COLO668 (cell line): ENCODE measurements around the gene LYVE1.
"Not testable (repeated sequence)": the region's sequence is repeated elsewhere in the genome, so short reads cannot be mapped to it uniquely, and the experiment has no call there.

Source experiments
- DNase-seq: peaks from one replicate; lab custom pipeline; 2025; ENCODE audit not compliant: unreplicated experiment; lab: John Stamatoyannopoulos, UW

The LYVE1 gene, protein sequence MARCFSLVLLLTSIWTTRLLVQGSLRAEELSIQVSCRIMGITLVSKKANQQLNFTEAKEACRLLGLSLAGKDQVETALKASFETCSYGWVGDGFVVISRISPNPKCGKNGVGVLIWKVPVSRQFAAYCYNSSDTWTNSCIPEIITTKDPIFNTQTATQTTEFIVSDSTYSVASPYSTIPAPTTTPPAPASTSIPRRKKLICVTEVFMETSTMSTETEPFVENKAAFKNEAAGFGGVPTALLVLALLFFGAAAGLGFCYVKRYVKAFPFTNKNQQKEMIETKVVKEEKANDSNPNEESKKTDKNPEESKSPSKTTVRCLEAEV

GRCh38 chr11:10568486-10568941 lies at the start of gene LYVE1:
TSS of gene LYVE1 (minus strand) at chr11:10568665. CDS start at chr11:10568532, 133 bp downstream.
- DNase-seq: no peak

GRCh38 chr11:10617551-10617950 lies 49.1 kb upstream of the LYVE1 start:
- DNase-seq: no peak

- no peak for DNase-seq
These were observed 43.8 kb upstream of the LYVE1 start for GRCh38 chr11:10611979-10612862.

- DNase-seq: no peak
These were observed 41.2 kb upstream of the LYVE1 start for GRCh38 chr11:10609636-10610035.

DNA sequence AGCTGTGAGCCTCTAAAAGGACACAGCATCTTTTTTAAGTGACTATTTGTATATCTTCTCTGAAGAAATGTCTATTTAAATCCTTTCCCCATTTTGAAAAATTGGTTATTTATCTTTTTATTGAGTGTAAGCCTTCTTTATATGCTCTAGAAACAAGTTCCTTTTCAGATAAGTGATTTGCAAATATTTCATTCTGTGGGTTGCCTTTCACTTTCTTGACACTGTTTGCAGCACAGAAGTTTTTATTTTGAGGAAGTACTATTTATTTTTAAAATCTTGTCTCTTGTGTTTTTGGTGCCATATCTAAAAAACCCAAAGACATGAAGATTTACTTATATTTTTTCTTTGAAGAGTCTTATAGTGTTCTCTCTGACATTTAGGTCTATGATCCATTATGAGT lies 40.1 kb upstream of the LYVE1 start:
- no peak for DNase-seq

DNA sequence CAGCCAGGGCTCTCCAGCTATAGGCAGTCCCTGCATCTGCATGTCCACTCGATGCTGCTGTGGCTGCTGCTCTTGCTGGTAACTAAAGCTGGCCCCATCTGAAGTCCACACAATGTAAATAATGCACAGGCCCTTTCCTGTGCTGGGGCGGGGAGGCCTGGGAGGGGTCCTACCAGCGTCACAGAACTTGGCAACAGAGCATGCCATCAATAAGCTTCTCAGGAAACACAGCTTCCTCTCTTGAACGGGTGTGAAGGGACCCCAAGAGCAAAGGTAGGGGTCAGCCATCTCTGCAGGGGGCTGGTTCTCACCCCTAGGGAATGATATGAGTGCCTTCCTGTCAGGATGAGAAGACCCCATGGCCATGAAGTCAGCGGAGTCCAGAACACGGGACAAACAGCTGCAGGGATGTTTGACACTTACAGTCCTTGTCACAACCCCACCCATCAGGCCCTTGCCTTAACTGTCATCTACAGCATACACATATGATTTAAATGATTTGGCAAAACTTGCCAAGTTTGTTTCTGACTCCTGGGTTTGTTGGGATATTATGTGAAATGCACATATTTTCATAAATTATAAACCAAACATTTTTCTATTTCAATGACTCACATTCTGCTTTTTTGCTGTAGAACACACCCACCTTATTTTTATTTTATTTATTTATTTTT lies 39.1 kb upstream of the LYVE1 start:
- DNase-seq: no peak

GRCh38 chr11:10606536-10607208 lies 38.2 kb upstream of the LYVE1 start:
- DNase-seq: no peak

DNA sequence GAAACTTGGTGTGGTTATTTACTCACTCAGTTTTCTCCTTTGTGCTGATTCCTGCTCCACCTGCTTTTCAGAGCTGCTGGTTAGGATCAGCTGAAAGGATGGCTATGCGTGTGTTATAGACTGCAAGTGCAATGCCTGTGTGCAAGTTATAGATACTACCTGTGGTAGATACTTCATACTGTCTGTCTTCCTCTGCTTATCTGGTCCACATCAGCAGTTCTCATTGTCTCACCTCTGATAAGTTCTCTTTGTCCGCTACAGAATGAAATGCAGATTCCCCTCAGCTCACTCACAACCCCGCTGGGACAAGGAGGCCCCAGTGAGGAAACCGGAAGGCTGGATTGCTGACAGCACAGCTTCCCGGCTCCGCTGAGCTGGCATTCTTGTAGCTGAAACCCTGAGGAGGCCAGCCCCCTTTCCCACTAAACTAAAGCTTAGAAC lies 37.5 kb upstream of the LYVE1 start:
- no peak for DNase-seq

DNA sequence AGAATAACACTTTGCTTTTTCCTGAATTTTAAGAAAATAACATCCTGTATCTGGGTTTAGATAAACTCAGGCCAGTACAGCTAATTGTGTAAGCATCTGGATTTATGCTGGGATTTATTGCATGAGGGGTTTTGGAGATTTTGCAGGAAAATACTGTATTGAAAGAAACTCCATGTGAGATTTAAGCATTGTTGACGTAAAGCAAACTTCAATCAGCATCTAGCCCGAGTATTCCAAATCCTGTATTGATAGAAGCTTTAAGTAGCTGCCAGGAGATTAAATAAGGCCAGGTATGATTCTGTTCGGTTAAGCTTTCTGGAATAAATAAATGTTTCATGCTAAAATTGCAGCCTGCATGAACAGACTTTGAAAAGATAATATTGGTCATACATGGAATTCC lies 36.3 kb upstream of the LYVE1 start:
- DNase-seq: no peak

GRCh38 chr11:10604340-10604748 lies 35.9 kb upstream of the LYVE1 start:
- DNase-seq: no peak

DNA sequence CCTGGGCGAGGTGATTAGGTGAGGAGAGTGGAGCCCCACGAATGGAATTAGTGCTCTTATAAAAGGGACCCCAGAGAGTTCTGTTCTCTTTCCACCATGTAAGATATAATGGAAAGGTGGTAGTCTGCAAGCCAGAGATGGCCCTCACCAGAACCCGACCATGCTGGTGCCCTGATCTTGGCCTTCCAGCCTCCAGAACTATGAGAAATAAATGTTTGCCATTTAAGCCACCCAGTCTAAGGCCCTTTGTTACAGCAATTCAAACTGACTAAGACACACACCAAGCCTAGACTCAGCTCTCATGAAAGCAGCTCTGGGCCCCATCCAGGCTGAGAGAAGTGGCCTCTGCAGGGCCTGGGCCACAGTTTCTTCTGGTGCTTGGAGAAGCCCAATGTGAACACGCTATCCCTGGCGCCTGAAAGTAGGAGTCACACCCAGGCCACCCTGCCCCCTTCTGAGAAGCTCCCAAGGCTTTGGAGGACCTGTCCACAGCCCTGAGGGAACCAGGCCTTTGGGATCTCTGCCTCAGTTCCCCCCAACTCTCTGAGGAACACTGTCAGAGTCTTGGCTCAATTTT lies 35.3 kb upstream of the LYVE1 start:
- DNase-seq: no peak

DNA sequence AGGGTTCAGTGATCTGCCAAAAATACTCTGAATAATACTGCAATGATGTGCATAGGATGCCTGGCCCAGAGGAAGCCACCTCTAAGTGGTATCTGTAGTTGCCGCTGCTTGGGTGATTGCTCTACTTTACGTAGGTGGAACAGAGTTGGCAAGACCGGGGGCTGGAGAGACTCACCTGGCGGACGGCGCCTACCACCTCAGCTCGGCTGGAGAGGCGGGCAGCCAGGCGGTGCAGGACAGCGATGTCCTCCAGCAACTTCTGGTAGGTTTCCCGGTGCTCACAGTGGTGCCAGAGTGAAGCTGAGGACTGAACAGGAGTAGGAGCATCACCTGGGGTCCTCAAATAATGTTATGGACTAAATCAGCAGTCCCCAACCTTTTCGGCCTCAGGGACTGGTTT lies 34.5 kb upstream of the LYVE1 start:
- no peak for DNase-seq

GRCh38 chr11:10602366-10602765 lies 33.9 kb upstream of the LYVE1 start:
- DNase-seq: no peak

- no peak for DNase-seq
These were observed 33.4 kb upstream of the LYVE1 start for GRCh38 chr11:10601837-10602236.

DNA sequence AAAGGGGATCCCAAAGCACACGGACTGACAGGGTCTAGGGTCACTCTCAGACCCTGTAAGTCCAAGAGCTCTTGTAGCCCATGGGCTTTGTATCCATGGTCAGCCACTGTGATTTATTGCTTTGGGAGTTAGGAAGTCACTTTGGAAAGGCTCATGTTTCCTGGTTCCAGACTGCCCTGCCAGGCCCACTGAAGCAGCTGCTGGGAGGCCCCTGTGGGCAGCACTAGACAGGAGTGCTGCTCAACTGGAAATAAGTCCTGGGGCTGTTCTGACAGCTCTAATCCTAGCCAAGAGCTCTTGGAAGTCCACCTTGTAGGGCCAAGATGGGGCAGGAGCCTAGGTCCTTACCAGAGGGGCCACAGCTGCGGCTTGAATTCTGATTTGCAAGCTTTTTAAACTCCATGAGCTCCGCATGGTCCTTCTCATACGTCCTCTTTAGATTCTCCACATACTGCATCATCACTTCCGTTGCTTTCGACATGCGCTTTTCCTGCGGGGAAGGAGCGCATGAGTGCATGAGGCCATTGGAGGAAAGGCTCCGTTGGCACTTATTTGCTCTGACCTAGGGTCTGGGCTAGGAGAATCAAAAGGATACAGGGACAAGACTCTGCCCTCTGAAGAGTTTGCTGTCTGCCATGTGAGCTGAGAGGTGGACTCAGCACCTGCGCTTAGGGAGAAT lies 32.2 kb upstream of the LYVE1 start:
- no peak for DNase-seq

- DNase-seq: no peak
These were observed 31.1 kb upstream of the LYVE1 start for GRCh38 chr11:10599388-10600175.

DNA sequence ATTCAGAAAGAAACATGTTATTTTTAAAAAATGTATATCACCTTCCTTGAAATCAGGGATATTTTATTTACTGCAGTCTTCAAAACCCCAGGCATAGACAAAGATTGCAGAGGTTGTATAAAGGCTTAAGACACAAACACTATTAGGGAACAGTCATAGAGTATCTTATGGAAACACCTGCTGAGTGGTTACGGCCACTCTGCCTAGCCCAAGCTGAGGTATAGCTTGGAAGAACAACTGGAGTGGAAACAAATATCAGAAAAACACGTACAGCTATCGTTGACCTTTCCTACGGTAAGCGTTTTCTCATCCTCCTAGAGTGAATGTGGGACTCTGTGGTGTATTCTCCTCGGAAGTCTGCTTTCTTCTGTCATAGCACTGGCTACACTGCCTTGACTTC lies 30.4 kb upstream of the LYVE1 start:
- DNase-seq: no peak

DNA sequence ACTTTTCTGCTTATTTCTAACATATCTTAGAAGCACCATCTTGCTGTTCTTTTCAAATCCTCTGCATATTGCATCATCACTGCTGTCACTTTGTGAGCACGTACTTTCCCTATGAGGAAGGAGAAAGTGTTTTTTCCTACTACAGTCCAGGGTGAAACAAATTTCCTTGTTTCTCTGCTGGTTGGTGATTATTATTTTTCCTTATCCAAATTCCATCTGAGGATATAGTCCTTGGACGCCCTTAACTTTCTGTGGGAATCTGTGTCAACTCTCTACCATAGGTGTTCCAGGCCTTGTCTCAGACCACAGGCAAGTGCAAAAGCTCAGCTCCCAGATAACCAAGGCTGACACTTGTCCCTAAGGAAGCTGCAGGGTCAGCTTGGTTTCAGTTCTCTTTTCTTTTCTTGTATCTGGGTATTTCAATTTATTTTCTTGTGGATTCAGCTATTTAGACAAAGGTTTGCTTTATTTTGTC lies 29.4 kb upstream of the LYVE1 start:
- no peak for DNase-seq

DNA sequence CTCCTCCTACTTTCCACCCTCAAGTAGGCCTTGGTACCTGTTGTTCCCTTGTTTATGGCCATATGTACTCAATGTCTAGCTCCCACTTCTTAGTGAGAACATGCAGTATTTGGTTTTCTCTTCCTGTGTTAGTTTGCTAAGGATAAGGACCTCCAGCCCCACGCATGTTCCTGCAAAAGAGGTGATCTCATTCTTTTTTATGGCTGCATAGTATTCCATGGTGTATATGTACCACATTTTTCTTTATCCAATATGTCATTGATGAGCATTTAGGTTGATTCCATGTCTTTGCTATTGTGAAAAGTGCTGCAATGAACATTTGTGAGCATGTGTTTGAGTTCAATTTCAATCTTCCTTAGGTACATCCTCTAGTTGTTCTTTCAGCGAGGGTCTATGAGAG lies 27.4 kb upstream of the LYVE1 start:
- DNase-seq: not testable (repeated sequence)
